Endothelial cell of umbilical vein (primary cell): ENCODE data around the gene C14orf132. TPM values are rescaled to one million over a fixed set of nuclear protein-coding genes. Genes with fewer than 3 reads are reported as not detected.

ENCODE experiments used
- BruUV-seq: library from RNA; stranded (reverse); fragments of 400-500 nt; replicated peaks from 2 replicates; lab custom pipeline; 2021; lab: Mats Ljungman, UMichigan
- CTCF ChIA-PET: fragments of 300-600, 350-600 bp; sonication (Branson Sonifier 250); formaldehyde crosslinking; loops from one replicate; lab custom pipeline; 2021; ENCODE audit warnings: antibody characterized with exemption, inconsistent platforms; lab: Charles Lee
- POLR2A ChIA-PET: fragments of 300-600, 350-600 bp; sonication (Branson Sonifier 250); formaldehyde crosslinking; loops from one replicate; lab custom pipeline; 2021; ENCODE audit warnings: antibody characterized with exemption, inconsistent platforms; lab: Charles Lee
- DNase-seq: peaks from one replicate; pipeline ENCODE4 v3.0.0-alpha.2; 2011; ENCODE audit warnings: low read depth, low spot score
- FAIRE-seq: peaks from 2 replicates; lab custom pipeline; 2011; peaks lifted over from hg19 to GRCh38; lab: Jason Lieb, UNC
- H2AFZ ChIP-seq: 2 replicates; pipeline ENCODE4 v1.6.0; 2012; ENCODE audit warnings: low read depth, low read length, control low read depth, inconsistent platforms
- H3K27ac ChIP-seq: 2 replicates; pipeline ENCODE4 v1.5.1; 2011; ENCODE audit warnings: low read depth, mild to moderate bottlenecking, control low read depth, low read length, moderate library complexity; ENCODE audit not compliant: insufficient read depth
- H3K27me3 ChIP-seq, 2 experiments: 2 replicates each; pipeline versions ENCODE4 v1.6.0 to v1.6.1; 2011; ENCODE audit warnings: low read length in 2 of 2, mixed read lengths in 1 of 2; ENCODE audit not compliant: control insufficient read depth in 2 of 2, insufficient read depth in 2 of 2
- H3K36me3 ChIP-seq, 2 experiments: 2 replicates in 1 of 2; 3 replicates in 1 of 2; pipeline ENCODE4 v1.5.1; 2011; ENCODE audit warnings: low read length in 2 of 2, mild to moderate bottlenecking in 1 of 2, moderate library complexity in 1 of 2; ENCODE audit not compliant: control insufficient read depth in 2 of 2, insufficient read depth in 2 of 2; ENCODE audit errors: extremely low read depth in 1 of 2
- H3K4me1 ChIP-seq: 3 replicates; pipeline ENCODE4 v1.5.1; 2011; ENCODE audit warnings: mild to moderate bottlenecking, low read length; ENCODE audit not compliant: control insufficient read depth, insufficient read depth; ENCODE audit errors: extremely low read depth
- H3K4me2 ChIP-seq: 2 replicates; pipeline ENCODE4 v1.6.1; 2011; ENCODE audit warnings: low read length, control low read depth, mixed read lengths; ENCODE audit not compliant: insufficient read depth
- H3K4me3 ChIP-seq, 3 experiments: fragments of 200-600 bp in 1 of 3; sonication (generic), shearing (Covaris generic) in 1 of 3; replicated peaks in 1 of 3; 2 replicates each; pipeline ENCODE4 v1.5.1; 2011 to 2016; ENCODE audit warnings: control low read depth in 3 of 3, low read length in 3 of 3, mild to moderate bottlenecking in 2 of 3, inconsistent platforms in 1 of 3, low read depth in 1 of 3, moderate library complexity in 1 of 3; ENCODE audit not compliant: insufficient read depth in 1 of 3
- H3K79me2 ChIP-seq: 2 replicates; pipeline ENCODE4 v1.6.0; 2012; ENCODE audit warnings: low read length, inconsistent platforms; ENCODE audit not compliant: control insufficient read depth, insufficient read depth
- H3K9ac ChIP-seq: replicated peaks from 2 replicates; pipeline ENCODE3; 2011; ENCODE audit warnings: low read length, control low read depth; ENCODE audit not compliant: insufficient read depth; ENCODE audit errors: extremely low read depth
- H3K9me1 ChIP-seq: replicated peaks from 3 replicates; pipeline ENCODE4 v1.6.0; 2011; ENCODE audit warnings: mild to moderate bottlenecking, low read length; ENCODE audit not compliant: control insufficient read depth, insufficient read depth; ENCODE audit errors: extremely low read depth
- H3K9me3 ChIP-seq: replicated peaks from 2 replicates; pipeline ENCODE4 v1.5.1; 2012; ENCODE audit warnings: low read length, inconsistent platforms; ENCODE audit not compliant: control insufficient read depth, insufficient read depth
- H4K20me1 ChIP-seq: replicated peaks from 2 replicates; pipeline ENCODE3; 2011; ENCODE audit warnings: mild to moderate bottlenecking, low read length; ENCODE audit not compliant: control insufficient read depth, insufficient read depth; ENCODE audit errors: extremely low read depth
- CTCF ChIP-seq, 2 donors: IDR thresholded peaks; 1 replicate in 1 of 2; 2 replicates in 1 of 2; pipeline ENCODE4 v1.5.1; 2011; ENCODE audit warnings: low read length in 2 of 2, mild to moderate bottlenecking in 2 of 2, moderate library complexity in 2 of 2, control low read depth in 1 of 2, inconsistent platforms in 1 of 2, low read depth in 1 of 2; ENCODE audit not compliant: insufficient read depth in 1 of 2; ENCODE audit errors: extremely low read depth in 1 of 2
- EZH2 ChIP-seq: IDR thresholded peaks from 2 replicates; pipeline ENCODE4 v1.6.1; 2012; ENCODE audit warnings: borderline replicate concordance, low read depth, mild to moderate bottlenecking, moderate library complexity, low read length, inconsistent platforms; ENCODE audit not compliant: severe bottlenecking
- FOS ChIP-seq: IDR thresholded peaks from 2 replicates; pipeline ENCODE4 v1.6.1; 2011; ENCODE audit warnings: mild to moderate bottlenecking, low read length, moderate library complexity, borderline replicate concordance; ENCODE audit not compliant: insufficient read depth
- GATA2 ChIP-seq: IDR thresholded peaks from 2 replicates; pipeline ENCODE4 v1.7.0; 2011; ENCODE audit warnings: low read depth, mild to moderate bottlenecking, moderate library complexity, mixed read lengths, low read length; ENCODE audit not compliant: insufficient read length, insufficient read depth
- JUN ChIP-seq: IDR thresholded peaks from 2 replicates; pipeline ENCODE4 v1.6.1; 2011; ENCODE audit warnings: borderline replicate concordance, low read depth; ENCODE audit not compliant: insufficient read length, insufficient read depth
- MAX ChIP-seq: IDR thresholded peaks from 2 replicates; pipeline ENCODE4 v1.6.1; 2011; ENCODE audit not compliant: insufficient read depth, insufficient read length
- MYC ChIP-seq: IDR thresholded peaks from one replicate; pipeline ENCODE4 v1.6.1; 2011; ENCODE audit warnings: mild to moderate bottlenecking, low read depth, low read length
- POLR2A ChIP-seq: IDR thresholded peaks from 2 replicates; pipeline ENCODE4 v1.6.1; 2012; ENCODE audit warnings: low read depth, mild to moderate bottlenecking, control low read depth, low read length
- POLR2AphosphoS5 ChIP-seq: IDR thresholded peaks from 2 replicates; pipeline ENCODE4 v1.6.1; 2012; ENCODE audit warnings: low read depth, mild to moderate bottlenecking, control low read depth, low read length, moderate library complexity; ENCODE audit not compliant: insufficient read depth
- dilution Hi-C: fragments of 300-500 bp; cut with MboI; formaldehyde crosslinking; loops from one replicate; pipeline ENCODE4 v1.15.0; 2019; ENCODE audit warnings: low sequenced_read_pairs; ENCODE audit not compliant: extremely low pct_ligation_motif_present
- intact Hi-C: fragments of 100-400 bp; cut with micrococcal nuclease; formaldehyde crosslinking; loops from one replicate; pipeline ENCODE4 v1.10.0; 2022
- polyA plus RNA-seq, 4 experiments: library from polyadenylated mRNA; depleted of rRNA in 3 of 4; stranded (reverse) in 3 of 4; unstranded in 1 of 4; fragments of >200 nt; gene quantifications; 2 replicates each; pipeline versions ENCODE4 v1.2.1 to v1.2.3, GENCODE V29; 2011 to 2012; ENCODE audit warnings: missing spikeins in 1 of 4
- total RNA-seq: library from RNA; stranded (reverse); gene quantifications from 2 replicates; pipeline ENCODE4 v1.2.3, GENCODE V29; 2021

C14orf132 gene
- total and polyA plus RNA-seq, 2 donors (not counting 3 experiments of a cell fraction or from before 2014, with no cell fraction given): 3.2 to 7.6 TPM

GRCh38 chr14:96055753-96056508 lies 16.8 kb downstream of the C14orf132 start:
- H3K36me3 ChIP-seq: no peaks in the 10 kb centered on the region
- no peak for TF ChIP-seq MYC
- TF ChIP-seq POLR2AphosphoS5: no peak
- TF ChIP-seq GATA2: no peak
- TF ChIP-seq JUN: no peak
- TF ChIP-seq EZH2: no peak
- no peak for TF ChIP-seq CTCF (IDR thresholded peaks at IDR 0.05; ENCODE audit: extremely low read depth in 1 of 2, insufficient read depth in 1 of 2, low read depth in 1 of 2, low read length in 2 of 2)
- no peak for TF ChIP-seq MAX
- TF ChIP-seq FOS: no peak
- no peak for TF ChIP-seq POLR2A
- no peaks in the 10 kb centered on the region for H3K4me1 ChIP-seq
- DNase-seq (no peak), FAIRE-seq (no peak)
- dilution Hi-C loops: no loop called here
- H3K27me3 ChIP-seq: no peaks in the 10 kb centered on the region
- H3K79me2 ChIP-seq: no peaks in the 10 kb centered on the region
- H3K9ac ChIP-seq: no peak overlapping the region
- no peaks in the 10 kb centered on the region for H4K20me1 ChIP-seq
- no peaks in the 10 kb centered on the region for H3K9me1 ChIP-seq
- H3K4me2 ChIP-seq: no peak overlapping the region
- H3K4me3 ChIP-seq: no peak overlapping the region
- BruUV-seq: no TSS peak
- intact Hi-C loops: no loop called here
- no peak overlapping the region for H2AFZ ChIP-seq
- no peaks in the 10 kb centered on the region for H3K9me3 ChIP-seq
- CTCF ChIA-PET: interaction anchor here (0.7 kb wide), 1 partner anchor 921 kb away, joined by 3 read pairs; no protein-coding TSS in a partner anchor
- POLR2A ChIA-PET: no interaction called here
- H3K27ac ChIP-seq: no peak overlapping the region
